NB4 (cell line): Measurements from ENCODE around the gene PAX8.

Source experiments
- DNase-seq: peaks from one replicate; pipeline ENCODE4 v3.0.0; 2010; ENCODE audit warnings: low read depth
- H3K4me3 ChIP-seq: one replicate; pipeline ENCODE4 v1.5.1; 2011; ENCODE audit warnings: mild to moderate bottlenecking, low read depth, low read length, moderate library complexity
- CTCF ChIP-seq: IDR thresholded peaks from one replicate; pipeline ENCODE4 v1.5.1; 2012; ENCODE audit warnings: low read depth, low read length
- MYC ChIP-seq: IDR thresholded peaks from 2 replicates; pipeline ENCODE4 v1.6.1; 2011; ENCODE audit warnings: low read depth, low read length
- POLR2A ChIP-seq: IDR thresholded peaks from 2 replicates; pipeline ENCODE4 v1.6.1; 2011; ENCODE audit warnings: mild to moderate bottlenecking; ENCODE audit not compliant: insufficient read length; ENCODE audit errors: extremely low read depth
- TF ChIP-seq, protein P1 (sequence below): IDR thresholded peaks from 2 replicates; pipeline ENCODE4 v1.6.1; 2011; ENCODE audit warnings: low read depth, low read length

The PAX8 gene

GRCh38 chr2:113172721-113173541, 105.8 kb downstream of the PAX8 start:
- peak; percentile 39 for DNase-seq
- TF ChIP-seq, protein P1, sequence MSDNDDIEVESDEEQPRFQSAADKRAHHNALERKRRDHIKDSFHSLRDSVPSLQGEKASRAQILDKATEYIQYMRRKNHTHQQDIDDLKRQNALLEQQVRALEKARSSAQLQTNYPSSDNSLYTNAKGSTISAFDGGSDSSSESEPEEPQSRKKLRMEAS = no peak
- TF ChIP-seq POLR2A = no peak
- TF ChIP-seq CTCF = no peak
- TF ChIP-seq MYC = no peak
- peak overlapping the region; percentile 85 for H3K4me3 ChIP-seq

DNA sequence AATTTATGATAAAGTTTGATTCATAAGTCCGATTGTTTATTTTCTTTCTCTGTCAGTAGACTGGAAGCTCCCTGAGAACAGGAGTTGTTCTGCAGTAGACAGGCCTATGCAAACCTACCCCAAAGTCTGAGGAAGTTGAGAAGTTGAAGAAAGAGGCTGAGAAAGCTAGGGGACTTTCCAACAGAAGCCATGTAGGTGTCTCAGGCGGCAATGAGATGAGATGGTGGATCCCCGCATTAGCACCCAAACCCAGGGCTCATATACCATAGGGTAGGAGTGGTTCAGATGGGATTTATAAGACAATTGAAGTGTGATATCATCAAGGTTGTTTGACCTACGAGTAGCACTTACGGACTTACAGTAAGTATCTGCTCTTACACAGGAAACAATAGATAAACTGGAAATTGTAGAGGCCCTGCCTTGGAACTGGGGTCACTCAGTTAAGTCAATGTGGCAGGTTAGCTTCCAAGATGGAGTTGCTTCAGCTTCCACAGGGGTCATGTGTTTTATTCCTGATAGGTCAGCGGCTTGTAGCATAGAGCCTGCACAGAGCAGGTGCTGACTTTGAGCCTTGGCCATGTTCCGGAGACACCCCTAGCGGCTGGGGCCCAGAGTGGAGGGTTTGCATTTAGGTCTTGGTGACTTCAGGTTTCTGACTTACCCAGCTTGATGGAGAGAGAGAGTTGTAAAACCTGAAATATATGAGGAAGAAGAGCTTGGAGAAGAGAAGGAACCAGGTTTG, 107.2 kb downstream of the PAX8 start:
- H3K4me3 ChIP-seq = no peak overlapping the region
- TF ChIP-seq CTCF = no peak
- TF ChIP-seq POLR2A = no peak
- TF ChIP-seq MYC = no peak
- TF ChIP-seq, protein P1 = no peak
- no peak for DNase-seq

DNA sequence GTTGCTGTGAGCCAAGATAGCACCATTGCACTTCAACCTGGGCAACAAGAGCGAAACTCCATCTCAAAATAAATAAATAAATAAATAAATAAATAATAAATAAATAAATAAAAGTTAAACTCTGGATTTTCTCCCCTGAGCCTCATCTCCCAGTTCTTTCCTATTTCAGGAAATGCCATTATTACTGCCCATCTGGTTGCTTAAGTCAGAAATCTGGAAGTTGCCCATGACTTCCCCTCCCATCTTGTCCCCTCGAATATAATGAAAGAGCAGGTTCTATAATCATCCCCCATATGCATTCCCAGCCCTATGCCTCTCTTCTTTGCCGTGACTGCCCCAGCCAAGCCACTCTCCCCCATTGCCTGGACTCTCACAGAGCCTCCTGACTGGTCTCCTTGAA, 109.1 kb downstream of the PAX8 start:
- no peak for TF ChIP-seq MYC
- no peak for TF ChIP-seq CTCF
- TF ChIP-seq, protein P1 = no peak
- no peak for TF ChIP-seq POLR2A
- no peak overlapping the region for H3K4me3 ChIP-seq
- no peak for DNase-seq

GRCh38 chr2:113169002-113169530, 109.7 kb downstream of the PAX8 start:
- TF ChIP-seq POLR2A (no peak), MYC (no peak), CTCF (no peak)
- TF ChIP-seq, protein P1 = no peak
- DNase-seq = peak; percentile 32
- no peak overlapping the region for H3K4me3 ChIP-seq

DNA sequence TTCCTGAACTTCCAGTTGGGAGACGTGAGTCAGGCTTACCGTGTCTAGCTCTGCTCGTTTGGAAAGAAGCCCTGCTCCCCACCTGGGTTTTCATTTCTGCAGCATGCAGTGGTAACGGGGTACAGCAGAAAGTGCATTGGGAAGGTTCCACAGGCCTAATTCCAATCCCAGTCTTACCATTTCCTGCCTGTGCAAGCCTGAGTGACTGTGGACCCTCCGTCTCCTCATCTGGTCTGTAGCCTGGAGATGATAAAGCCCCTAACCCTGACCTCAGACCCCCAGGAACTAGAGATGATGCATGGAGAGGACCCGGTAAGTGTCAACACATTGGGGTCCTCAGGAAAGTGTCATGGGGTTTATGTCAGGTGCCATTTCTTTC, 110.8 kb downstream of the PAX8 start:
- no peak for DNase-seq
- no peak overlapping the region for H3K4me3 ChIP-seq
- TF ChIP-seq CTCF = no peak
